Measurements from ENCODE around the gene ZNF417.

The ZNF417 gene

DNA sequence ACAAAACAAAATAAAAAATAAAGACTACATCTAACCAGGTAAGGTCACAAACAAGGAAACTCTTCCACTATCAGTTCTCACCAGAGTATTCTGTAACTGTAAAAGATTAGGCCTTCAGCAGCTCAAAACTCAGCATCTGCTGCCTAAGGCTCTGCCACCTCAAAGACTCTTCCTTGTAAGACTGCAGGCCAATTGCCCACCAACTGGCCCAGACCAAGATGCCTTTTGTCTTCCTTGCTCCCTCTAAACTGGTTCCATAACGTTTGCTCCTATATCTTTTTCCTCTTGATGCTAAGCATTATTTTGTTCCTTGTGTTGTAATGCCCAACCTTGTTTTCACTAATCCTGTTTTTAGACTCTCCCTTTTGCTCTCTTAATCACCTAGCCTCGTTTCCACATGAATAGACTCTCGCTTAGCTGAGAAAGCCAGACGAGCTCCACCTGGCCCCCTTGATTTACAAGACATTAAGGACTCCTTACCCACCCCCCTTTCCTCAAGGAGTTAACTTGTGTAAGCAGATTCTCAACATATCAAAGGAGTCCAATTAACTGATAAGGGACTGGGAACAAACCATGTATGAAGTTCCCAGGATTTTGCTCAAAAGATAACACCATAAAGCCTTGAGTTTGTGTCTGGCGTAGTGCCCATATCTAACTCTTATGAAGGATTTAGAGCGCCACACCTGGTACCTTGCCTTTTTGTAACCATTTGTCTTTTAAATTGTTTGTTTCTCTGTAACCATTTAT lies 29.0 kb downstream of the ZNF417 start (continued):
- no peak for TF ChIP-seq PRDM2 (tag by site-specific recombination; IDR thresholded peaks at IDR 0.05; ENCODE audit: borderline replicate concordance)
- no peak for TF ChIP-seq ZNF114 (tag by site-specific recombination; IDR thresholded peaks at IDR 0.05)
- TF ChIP-seq ZNF16 (tag by site-specific recombination; IDR thresholded peaks at IDR 0.05; ENCODE audit: low read depth), result no peak

DNA sequence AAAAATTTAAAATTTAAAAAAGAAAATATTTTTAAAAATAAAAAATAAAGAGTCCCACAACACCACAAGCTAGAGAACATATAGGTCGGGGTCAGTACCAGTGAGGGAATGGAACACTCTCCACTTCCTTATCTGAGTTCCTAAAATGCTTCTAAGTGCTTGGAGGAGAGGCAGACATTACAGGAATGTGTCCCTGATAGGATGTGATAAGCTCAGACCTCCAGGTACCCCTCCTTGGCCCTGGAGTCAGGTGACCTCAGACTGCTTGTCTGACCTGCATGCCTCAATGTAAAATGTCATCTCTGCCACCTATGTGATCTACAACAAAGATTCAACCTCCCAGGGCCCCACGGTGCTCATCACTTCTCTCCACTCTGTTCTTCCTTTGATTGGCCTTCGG lies 30.3 kb downstream of the ZNF417 start:
- no peaks in the 10 kb centered on the region for H3K4me1 ChIP-seq (ENCODE audit: control insufficient read depth, insufficient read depth, low read length)
- H3K36me3 ChIP-seq (ENCODE audit: control insufficient read depth in 2 of 2, insufficient read depth in 1 of 2, low read length in 2 of 2), result no peaks in the 10 kb centered on the region; a peak in 1 of 3 replicates
- TF ChIP-seq ZNF544 (tag by site-specific recombination; IDR thresholded peaks at IDR 0.05) (no peak), ZNF776 (tag by site-specific recombination; IDR thresholded peaks at IDR 0.05; ENCODE audit: borderline replicate concordance) (no peak), ZNF223 (tag by site-specific recombination; IDR thresholded peaks at IDR 0.05) (no peak), ZNF530 (tag by site-specific recombination; IDR thresholded peaks at IDR 0.05; ENCODE audit: low read depth) (no peak), GLI4 (tag by site-specific recombination; IDR thresholded peaks at IDR 0.05) (no peak), ZNF221 (tag by site-specific recombination; IDR thresholded peaks at IDR 0.05; ENCODE audit: borderline replicate concordance) (no peak), ZNF132 (tag by site-specific recombination; IDR thresholded peaks at IDR 0.05; ENCODE audit: borderline replicate concordance) (no peak), ZNF707 (tag by site-specific recombination; IDR thresholded peaks at IDR 0.05) (no peak), ZNF558 (tag by site-specific recombination; IDR thresholded peaks at IDR 0.05) (no peak), ZSCAN23 (tag by site-specific recombination; IDR thresholded peaks at IDR 0.05) (no peak), ZNF658 (tag by site-specific recombination; IDR thresholded peaks at IDR 0.05) (no peak)
- TF ChIP-seq, protein P1, sequence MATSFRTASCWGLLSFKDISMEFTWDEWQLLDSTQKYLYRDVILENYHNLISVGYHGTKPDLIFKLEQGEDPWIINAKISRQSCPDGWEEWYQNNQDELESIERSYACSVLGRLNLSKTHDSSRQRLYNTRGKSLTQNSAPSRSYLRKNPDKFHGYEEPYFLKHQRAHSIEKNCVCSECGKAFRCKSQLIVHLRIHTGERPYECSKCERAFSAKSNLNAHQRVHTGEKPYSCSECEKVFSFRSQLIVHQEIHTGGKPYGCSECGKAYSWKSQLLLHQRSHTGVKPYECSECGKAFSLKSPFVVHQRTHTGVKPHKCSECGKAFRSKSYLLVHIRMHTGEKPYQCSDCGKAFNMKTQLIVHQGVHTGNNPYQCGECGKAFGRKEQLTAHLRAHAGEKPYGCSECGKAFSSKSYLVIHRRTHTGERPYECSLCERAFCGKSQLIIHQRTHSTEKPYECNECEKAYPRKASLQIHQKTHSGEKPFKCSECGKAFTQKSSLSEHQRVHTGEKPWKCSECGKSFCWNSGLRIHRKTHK (tag by site-specific recombination; IDR thresholded peaks at IDR 0.05), result no peak
- TF ChIP-seq, protein P2, sequence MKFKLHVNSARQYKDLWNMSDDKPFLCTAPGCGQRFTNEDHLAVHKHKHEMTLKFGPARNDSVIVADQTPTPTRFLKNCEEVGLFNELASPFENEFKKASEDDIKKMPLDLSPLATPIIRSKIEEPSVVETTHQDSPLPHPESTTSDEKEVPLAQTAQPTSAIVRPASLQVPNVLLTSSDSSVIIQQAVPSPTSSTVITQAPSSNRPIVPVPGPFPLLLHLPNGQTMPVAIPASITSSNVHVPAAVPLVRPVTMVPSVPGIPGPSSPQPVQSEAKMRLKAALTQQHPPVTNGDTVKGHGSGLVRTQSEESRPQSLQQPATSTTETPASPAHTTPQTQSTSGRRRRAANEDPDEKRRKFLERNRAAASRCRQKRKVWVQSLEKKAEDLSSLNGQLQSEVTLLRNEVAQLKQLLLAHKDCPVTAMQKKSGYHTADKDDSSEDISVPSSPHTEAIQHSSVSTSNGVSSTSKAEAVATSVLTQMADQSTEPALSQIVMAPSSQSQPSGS (tag by site-specific recombination; IDR thresholded peaks at IDR 0.05; ENCODE audit: low read depth), result no peak
- TF ChIP-seq, protein P3, sequence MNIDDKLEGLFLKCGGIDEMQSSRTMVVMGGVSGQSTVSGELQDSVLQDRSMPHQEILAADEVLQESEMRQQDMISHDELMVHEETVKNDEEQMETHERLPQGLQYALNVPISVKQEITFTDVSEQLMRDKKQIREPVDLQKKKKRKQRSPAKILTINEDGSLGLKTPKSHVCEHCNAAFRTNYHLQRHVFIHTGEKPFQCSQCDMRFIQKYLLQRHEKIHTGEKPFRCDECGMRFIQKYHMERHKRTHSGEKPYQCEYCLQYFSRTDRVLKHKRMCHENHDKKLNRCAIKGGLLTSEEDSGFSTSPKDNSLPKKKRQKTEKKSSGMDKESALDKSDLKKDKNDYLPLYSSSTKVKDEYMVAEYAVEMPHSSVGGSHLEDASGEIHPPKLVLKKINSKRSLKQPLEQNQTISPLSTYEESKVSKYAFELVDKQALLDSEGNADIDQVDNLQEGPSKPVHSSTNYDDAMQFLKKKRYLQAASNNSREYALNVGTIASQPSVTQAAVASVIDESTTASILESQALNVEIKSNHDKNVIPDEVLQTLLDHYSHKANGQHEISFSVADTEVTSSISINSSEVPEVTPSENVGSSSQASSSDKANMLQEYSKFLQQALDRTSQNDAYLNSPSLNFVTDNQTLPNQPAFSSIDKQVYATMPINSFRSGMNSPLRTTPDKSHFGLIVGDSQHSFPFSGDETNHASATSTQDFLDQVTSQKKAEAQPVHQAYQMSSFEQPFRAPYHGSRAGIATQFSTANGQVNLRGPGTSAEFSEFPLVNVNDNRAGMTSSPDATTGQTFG (tag by site-specific recombination; IDR thresholded peaks at IDR 0.05; ENCODE audit: borderline replicate concordance), result no peak
- H3K9me3 ChIP-seq (ENCODE audit: control insufficient read depth, insufficient read depth, low read depth, low read length), result no peaks in the 10 kb centered on the region
- H3K27ac ChIP-seq (ENCODE audit: extremely low read depth, low read depth, low read length), result no peak overlapping the region
- POLR2A ChIA-PET, result interaction anchor here (0.7 kb wide), 1 partner anchor 409 kb away, joined by 6 read pairs; no protein-coding TSS in a partner anchor
- no peak overlapping the region for H3K4me3 ChIP-seq (ENCODE audit: low read depth, low read length)
- CTCF ChIA-PET, result interaction anchor here (0.5 kb wide), 1 partner anchor 1717 kb away, joined by 4 read pairs; no protein-coding TSS in a partner anchor
